Right lobe of liver (tissue), 4 donors: ENCODE results near the gene GALNT16.

Experiments used
- CTCF ChIP-seq, 4 donors: fragments of 200-600 bp in 3 of 4; fragments of 450-650 bp in 1 of 4; IDR thresholded peaks; one replicate each; pipeline versions ENCODE4 v1.5.1 to v1.8.0; 2016 to 2022; ENCODE audit warnings: antibody characterized with exemption in 4 of 4, mild to moderate bottlenecking in 2 of 4
- POLR2A ChIP-seq: fragments of 450-650 bp; IDR thresholded peaks from one replicate; pipeline ENCODE4 v1.6.1; 2017; ENCODE audit warnings: antibody characterized with exemption, mild to moderate bottlenecking
- donor health status: DM: no; HTN: no; CAD: no.
- donor health status: DM: no; HTN: no; CAD: no.
- donor health status: DM: no; HTN: yes; CAD: no.

DNA sequence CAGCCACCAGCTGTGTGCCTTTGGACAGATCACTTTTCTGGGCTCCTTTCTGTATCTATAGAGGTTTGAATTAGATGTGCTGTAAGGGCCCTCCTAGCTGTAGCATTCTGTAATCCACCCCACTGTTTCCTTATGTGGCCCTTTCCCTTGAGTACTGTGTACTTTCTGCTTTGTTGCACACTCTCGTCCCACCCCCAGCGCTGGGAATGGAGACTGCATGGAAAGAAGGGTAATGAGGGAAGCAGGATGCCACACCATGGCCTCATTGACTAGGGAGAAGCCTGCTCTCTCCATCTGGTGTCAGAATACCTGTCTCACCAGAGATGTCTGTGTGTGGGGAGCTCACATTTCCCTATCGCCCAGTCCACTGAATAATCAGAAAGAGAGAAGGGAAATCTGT, 13.6 kb upstream of the GALNT16 start:
- TF ChIP-seq CTCF (IDR thresholded peaks at IDR 0.05): no peak
- TF ChIP-seq POLR2A: no peak
